HFFc6 (cell line): Measurements from ENCODE around the gene KCTD2. TPM values are rescaled to one million over a fixed set of nuclear protein-coding genes. Genes with fewer than 3 reads are reported as not detected.
A peak's percentile ranks its signal among the peaks of the same experiment; 100 is the strongest.

ENCODE experiments used
- DNase-seq: peaks from one replicate; pipeline ENCODE4 v3.0.0-alpha.2; 2018
- H3K27ac Mint-ChIP-seq: 2 replicates; pipeline ENCODE4 v1.8.0; 2020; ENCODE audit warnings: mild to moderate bottlenecking, mixed read lengths
- H3K27me3 Mint-ChIP-seq: 2 replicates; pipeline ENCODE4 v1.8.0; 2021; ENCODE audit warnings: mild to moderate bottlenecking, moderate library complexity, mixed read lengths; ENCODE audit not compliant: insufficient read depth
- H3K36me3 Mint-ChIP-seq: 2 replicates; pipeline ENCODE4 v1.8.0; 2021; ENCODE audit warnings: low read depth, mixed read lengths
- H3K4me1 Mint-ChIP-seq: 2 replicates; pipeline ENCODE4 v1.8.0; 2020; ENCODE audit warnings: low read depth, mixed read lengths
- H3K4me3 Mint-ChIP-seq: 2 replicates; pipeline ENCODE4 v1.8.0; 2020; ENCODE audit warnings: mild to moderate bottlenecking, moderate library complexity, mixed read lengths
- H3K9me3 Mint-ChIP-seq: 2 replicates; pipeline ENCODE4 v1.8.0; 2020; ENCODE audit warnings: mild to moderate bottlenecking, mixed read lengths
- total RNA-seq, 6 experiments: library from RNA; stranded (reverse); fragmentation: NEBNext Ultra II Directional; extraction: Animal tissue kit (Norgen Biotek cat#: 25700); gene quantifications; 2 replicates in 1 of 6; 3 replicates in 5 of 6; pipeline ENCODE4 v1.2.3, GENCODE V29; 2021
- TF ChIP-seq, protein P1 (sequence below): fragments of 200-600 bp; sonication (generic); IDR thresholded peaks from 2 replicates; pipeline ENCODE4 v1.5.0; 2021; ENCODE audit warnings: antibody characterized with exemption, mild to moderate bottlenecking

The KCTD2 gene
- total RNA-seq, 6 experiments from 2014 or later: 20.3 to 24.0 (median 21.3) TPM

DNA sequence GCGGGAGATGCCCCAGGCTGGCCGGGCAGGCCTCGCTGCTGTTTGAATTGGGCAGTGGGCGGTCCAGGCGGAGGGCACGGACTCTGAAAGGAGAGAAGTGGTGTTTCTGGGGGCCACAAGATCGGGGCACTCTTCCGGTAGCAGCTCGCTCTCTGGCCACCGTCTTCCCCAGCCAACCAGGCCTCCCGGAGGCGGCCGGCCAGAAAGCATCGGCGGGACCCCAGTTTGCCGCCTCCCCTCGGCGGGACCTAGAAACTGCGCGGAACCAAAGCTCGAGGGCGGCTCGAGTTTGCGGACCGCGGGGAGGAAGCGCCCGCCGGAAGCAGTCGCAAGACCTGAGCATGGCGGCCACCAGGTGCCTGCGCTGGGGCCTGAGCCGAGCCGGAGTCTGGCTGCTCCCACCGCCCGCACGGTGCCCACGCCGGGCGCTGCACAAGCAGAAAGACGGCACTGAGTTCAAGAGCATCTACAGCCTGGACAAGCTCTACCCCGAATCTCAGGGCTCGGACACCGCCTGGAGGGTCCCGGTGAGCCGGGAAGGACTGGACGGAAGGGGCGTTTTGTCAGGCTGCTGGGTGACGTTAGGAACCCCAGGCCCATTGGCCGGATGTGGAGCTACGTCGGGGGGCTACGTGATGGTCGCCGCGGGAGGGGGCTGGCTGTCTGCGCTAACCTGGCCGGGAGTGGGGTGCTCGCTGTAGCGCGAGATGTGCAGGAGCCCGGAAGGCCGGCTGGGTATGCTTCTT lies 34.5 kb upstream of the KCTD2 start, which contains the start of gene MRPL58:
Gene MRPL58 (plus strand): TSS at position 325 of the 746 bp plus-strand sequence. CDS start 17 bp downstream, at position 342.
- Mint-ChIP-seq H3K4me1 (peaks cover 29% of the 10 kb centered on the region), H3K9me3 (no peaks in the 10 kb centered on the region), H3K27ac (peak within 1 kb of the TSS; percentile 97), H3K36me3 (peaks cover 20% of the 10 kb centered on the region), H3K4me3 (peak within 1 kb of the TSS; percentile 97), H3K27me3 (no peaks in the 10 kb centered on the region; the same call in none of the 2 replicates)
- peak; percentile 83 for DNase-seq
- TF ChIP-seq, protein P1, sequence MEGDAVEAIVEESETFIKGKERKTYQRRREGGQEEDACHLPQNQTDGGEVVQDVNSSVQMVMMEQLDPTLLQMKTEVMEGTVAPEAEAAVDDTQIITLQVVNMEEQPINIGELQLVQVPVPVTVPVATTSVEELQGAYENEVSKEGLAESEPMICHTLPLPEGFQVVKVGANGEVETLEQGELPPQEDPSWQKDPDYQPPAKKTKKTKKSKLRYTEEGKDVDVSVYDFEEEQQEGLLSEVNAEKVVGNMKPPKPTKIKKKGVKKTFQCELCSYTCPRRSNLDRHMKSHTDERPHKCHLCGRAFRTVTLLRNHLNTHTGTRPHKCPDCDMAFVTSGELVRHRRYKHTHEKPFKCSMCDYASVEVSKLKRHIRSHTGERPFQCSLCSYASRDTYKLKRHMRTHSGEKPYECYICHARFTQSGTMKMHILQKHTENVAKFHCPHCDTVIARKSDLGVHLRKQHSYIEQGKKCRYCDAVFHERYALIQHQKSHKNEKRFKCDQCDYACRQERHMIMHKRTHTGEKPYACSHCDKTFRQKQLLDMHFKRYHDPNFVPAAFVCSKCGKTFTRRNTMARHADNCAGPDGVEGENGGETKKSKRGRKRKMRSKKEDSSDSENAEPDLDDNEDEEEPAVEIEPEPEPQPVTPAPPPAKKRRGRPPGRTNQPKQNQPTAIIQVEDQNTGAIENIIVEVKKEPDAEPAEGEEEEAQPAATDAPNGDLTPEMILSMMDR: peak; percentile 75

DNA sequence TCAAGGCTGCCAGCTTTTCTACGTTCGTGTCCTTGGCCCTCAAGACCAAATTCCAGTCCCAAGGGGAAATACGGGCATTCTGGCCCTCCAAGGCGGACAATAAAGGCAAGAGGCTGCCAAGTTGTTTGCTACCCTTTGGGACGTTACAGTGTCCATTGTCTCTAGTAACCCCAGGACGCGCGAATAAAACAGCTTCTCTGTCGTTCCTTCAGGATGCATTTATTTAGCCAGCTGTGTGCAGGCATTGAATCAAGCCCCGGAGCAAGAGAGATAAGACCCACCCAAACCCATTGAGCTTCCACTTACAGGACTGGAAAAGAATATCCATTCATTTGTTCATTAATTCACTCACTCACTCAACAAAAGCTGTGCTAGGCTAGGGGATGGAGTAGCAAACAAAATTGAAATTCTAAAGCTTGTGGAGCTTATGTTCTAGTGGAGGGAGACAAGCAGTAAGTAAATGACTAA lies 33.9 kb upstream of the KCTD2 start:
- H3K27me3 Mint-ChIP-seq: no peaks in the 10 kb centered on the region; the same call in none of the 2 replicates

DNA sequence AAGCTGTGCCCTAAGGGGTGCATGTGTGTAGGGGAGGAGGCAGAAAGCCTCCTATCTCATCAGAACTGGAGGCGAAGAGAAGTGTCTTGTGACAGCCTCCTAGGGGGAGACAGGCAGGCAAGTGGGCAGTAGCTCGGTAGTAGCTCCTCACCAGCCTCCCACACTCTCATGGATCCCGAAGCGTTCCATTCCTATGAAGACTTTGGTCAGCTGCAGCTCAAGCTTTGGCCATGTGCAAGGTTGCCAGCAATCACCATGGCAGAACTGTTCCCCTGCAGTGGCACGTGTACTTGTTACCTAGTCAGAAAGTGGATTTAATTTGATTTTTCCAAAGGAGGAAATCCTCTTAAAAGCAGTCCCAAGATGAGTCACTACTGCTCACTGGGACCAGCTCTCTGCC lies 27.9 kb upstream of the KCTD2 start:
- no peak for DNase-seq
- H3K9me3 Mint-ChIP-seq: no peaks in the 10 kb centered on the region
- H3K36me3 Mint-ChIP-seq: peaks cover 45% of the 10 kb centered on the region
- no peak overlapping the region for H3K27ac Mint-ChIP-seq
- TF ChIP-seq, protein P1: no peak
- no peaks in the 10 kb centered on the region; the same call in 1 of the 2 replicates for H3K27me3 Mint-ChIP-seq
- peaks cover under 1% of the 10 kb centered on the region for H3K4me1 Mint-ChIP-seq
- H3K4me3 Mint-ChIP-seq: no peak overlapping the region

More for the DNA sequence above, 33.9 kb upstream of the KCTD2 start:
- Mint-ChIP-seq H3K4me1 (peaks cover 29% of the 10 kb centered on the region), H3K36me3 (peaks cover 20% of the 10 kb centered on the region), H3K27ac (peak overlapping the region; percentile 97), H3K9me3 (no peaks in the 10 kb centered on the region), H3K4me3 (peak overlapping the region; percentile 97)
- TF ChIP-seq, protein P1: no peak
- DNase-seq: no peak

DNA sequence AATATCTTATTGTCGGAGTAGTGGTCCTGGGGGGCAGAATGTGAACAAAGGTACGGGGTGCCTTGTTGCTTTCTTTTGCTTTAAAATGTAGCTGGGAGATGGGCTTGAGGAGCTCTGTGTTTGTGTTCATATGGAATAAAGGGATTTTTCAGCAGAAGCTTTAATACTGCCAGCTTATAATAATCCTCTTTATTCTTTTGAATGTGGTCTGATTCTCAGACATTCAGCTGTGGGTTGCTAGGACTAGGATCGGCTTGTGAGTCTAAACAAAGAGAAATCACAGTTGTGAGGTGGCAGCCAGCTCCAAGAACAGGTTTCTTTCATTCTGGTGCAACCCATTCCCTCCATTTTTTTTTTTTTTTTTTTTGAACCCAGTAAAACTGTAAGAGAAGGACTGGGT lies 27.3 kb upstream of the KCTD2 start:
- H3K27me3 Mint-ChIP-seq: no peaks in the 10 kb centered on the region; the same call in 1 of the 2 replicates
- peaks cover 49% of the 10 kb centered on the region for H3K36me3 Mint-ChIP-seq
- no peaks in the 10 kb centered on the region; the same call in 1 of the 2 replicates for H3K9me3 Mint-ChIP-seq
- no peak for DNase-seq
- TF ChIP-seq, protein P1: no peak
- H3K4me1 Mint-ChIP-seq: no peaks in the 10 kb centered on the region; the same call in 1 of the 2 replicates
- no peak overlapping the region for H3K4me3 Mint-ChIP-seq
- H3K27ac Mint-ChIP-seq: no peak overlapping the region

DNA sequence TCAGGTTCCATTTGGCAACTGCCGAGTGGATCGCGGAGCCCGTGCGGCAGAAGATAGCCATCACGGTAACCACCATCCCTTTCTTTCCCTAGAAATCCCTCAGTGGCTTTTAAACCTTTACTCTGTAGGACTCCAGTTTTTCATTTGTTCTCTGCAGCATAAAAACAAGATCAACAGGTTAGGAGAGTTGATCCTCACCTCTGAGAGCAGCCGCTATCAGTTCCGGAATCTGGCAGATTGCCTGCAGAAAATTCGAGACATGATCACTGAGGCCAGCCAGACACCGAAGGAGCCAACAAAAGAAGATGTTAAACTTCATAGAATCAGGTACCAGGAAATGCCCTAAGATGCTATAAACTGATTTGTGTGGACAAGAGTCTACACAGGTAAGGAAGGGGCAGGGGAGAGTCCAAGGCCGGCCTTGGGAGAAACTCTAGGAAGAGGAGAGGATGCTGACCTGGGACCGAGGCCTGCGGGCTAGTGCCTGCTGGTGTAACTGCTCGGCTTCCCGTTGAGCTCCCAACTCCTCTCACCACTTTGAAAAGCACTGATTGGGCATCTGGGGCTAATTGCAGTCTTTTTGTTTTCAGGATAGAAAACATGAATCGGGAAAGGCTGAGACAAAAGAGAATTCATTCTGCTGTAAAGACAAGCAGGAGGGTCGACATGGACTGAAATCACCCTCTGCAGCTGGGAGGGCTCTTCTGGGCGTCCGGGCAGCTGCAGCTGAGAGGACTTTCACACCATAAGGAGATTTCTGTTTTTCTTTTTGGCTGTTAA lies 26.5 kb upstream of the KCTD2 start:
- H3K27me3 Mint-ChIP-seq: no peaks in the 10 kb centered on the region; the same call in 1 of the 2 replicates
- peaks cover 53% of the 10 kb centered on the region for H3K36me3 Mint-ChIP-seq
- no peak overlapping the region for H3K4me3 Mint-ChIP-seq
- no peak overlapping the region for H3K27ac Mint-ChIP-seq
- H3K9me3 Mint-ChIP-seq: no peaks in the 10 kb centered on the region; the same call in 1 of the 2 replicates
- no peaks in the 10 kb centered on the region for H3K4me1 Mint-ChIP-seq
- TF ChIP-seq, protein P1: no peak
- DNase-seq: no peak
